ENCODE results near the gene CYFIP1.

CYFIP1 gene

GRCh38 chr15:22963641-22964040, 16.5 kb downstream of the CYFIP1 start:
- H3K27ac ChIP-seq (replicated peaks): no peak overlapping the region
- no peak overlapping the region for H3K4me3 ChIP-seq (replicated peaks; ENCODE audit: insufficient read depth, low read length)
- TF ChIP-seq GABPA (IDR thresholded peaks at IDR 0.05; ENCODE audit: low read depth): no peak
- TF ChIP-seq CTCF (IDR thresholded peaks at IDR 0.05; ENCODE audit: insufficient read depth, low read length): no peak
- TF ChIP-seq POLR2AphosphoS5 (IDR thresholded peaks at IDR 0.05; ENCODE audit: low read depth): no peak
- no peak for TF ChIP-seq REST (IDR thresholded peaks at IDR 0.05; ENCODE audit: insufficient replicate concordance, low read depth)
- TF ChIP-seq SPI1 (IDR thresholded peaks at IDR 0.05; ENCODE audit: borderline replicate concordance, low read depth): no peak
- no peaks in the 10 kb centered on the region for H3K27me3 ChIP-seq (ENCODE audit: insufficient read depth, poor library complexity, severe bottlenecking)
- DNase-seq (ENCODE audit: low read depth in 1 of 2, low spot score in 1 of 2): no peak

- Histone ChIP-seq H3K4me3 (replicated peaks; ENCODE audit: insufficient read depth, low read length) (no peak overlapping the region), H3K27me3 (ENCODE audit: insufficient read depth, poor library complexity, severe bottlenecking) (no peaks in the 10 kb centered on the region), H3K27ac (replicated peaks) (no peak overlapping the region)
- DNase-seq (ENCODE audit: low read depth in 1 of 2, low spot score in 1 of 2): no peak
- TF ChIP-seq SPI1 (IDR thresholded peaks at IDR 0.05; ENCODE audit: borderline replicate concordance, low read depth) (no peak), CTCF (IDR thresholded peaks at IDR 0.05; ENCODE audit: insufficient read depth, low read length) (no peak), POLR2AphosphoS5 (IDR thresholded peaks at IDR 0.05; ENCODE audit: low read depth) (no peak), REST (IDR thresholded peaks at IDR 0.05; ENCODE audit: insufficient replicate concordance, low read depth) (no peak), GABPA (IDR thresholded peaks at IDR 0.05; ENCODE audit: low read depth) (no peak)
Measured at GRCh38 chr15:22962611-22963010, 17.6 kb downstream of the CYFIP1 start.

- no peaks in the 10 kb centered on the region for H3K27me3 ChIP-seq (ENCODE audit: insufficient read depth, poor library complexity, severe bottlenecking)
- H3K4me3 ChIP-seq (replicated peaks; ENCODE audit: insufficient read depth, low read length): no peak overlapping the region
- H3K27ac ChIP-seq (replicated peaks): no peak overlapping the region
- DNase-seq (ENCODE audit: low read depth in 1 of 2, low spot score in 1 of 2): no peak
- TF ChIP-seq POLR2AphosphoS5 (IDR thresholded peaks at IDR 0.05; ENCODE audit: low read depth) (no peak), SPI1 (IDR thresholded peaks at IDR 0.05; ENCODE audit: borderline replicate concordance, low read depth) (no peak), REST (IDR thresholded peaks at IDR 0.05; ENCODE audit: insufficient replicate concordance, low read depth) (no peak), CTCF (IDR thresholded peaks at IDR 0.05; ENCODE audit: insufficient read depth, low read length) (no peak), GABPA (IDR thresholded peaks at IDR 0.05; ENCODE audit: low read depth) (no peak)
Measured at GRCh38 chr15:22961762-22962161, 18.4 kb downstream of the CYFIP1 start.

Data from HL-60 (cell line).